Body of pancreas (tissue), 4 donors: ENCODE results near the gene MYO1A. TPM values are rescaled to one million over a fixed set of nuclear protein-coding genes. Genes with fewer than 3 reads are reported as not detected.

Experiments
- ATAC-seq: fragments of 150-250 bp; one replicate; pipeline ENCODE4 v1.9.1; 2016
- DNase-seq, 4 donors: peaks; one replicate each; pipeline ENCODE4 v3.0.0-alpha.2; 2019
- H3K27ac ChIP-seq, 4 donors: fragments of 200-600 bp; sonication (generic); 1 replicate in 3 of 4; 2 replicates in 1 of 4; pipeline versions ENCODE4 v1.5.1 to v1.6.1; 2016 to 2019; ENCODE audit warnings: mild to moderate bottlenecking in 1 of 4, mixed read lengths in 1 of 4, moderate library complexity in 1 of 4
- H3K27me3 ChIP-seq, 2 donors: fragments of 200-600 bp; sonication (generic); one replicate each; pipeline ENCODE4 v1.6.0; 2016; ENCODE audit warnings: mild to moderate bottlenecking in 1 of 2
- H3K36me3 ChIP-seq, 2 donors: fragments of 200-600 bp; sonication (generic); replicated peaks in 1 of 2; 2 replicates each; pipeline ENCODE4 v1.5.1; 2016; ENCODE audit warnings: low read depth in 2 of 2; ENCODE audit not compliant: insufficient read depth in 1 of 2
- H3K4me1 ChIP-seq: fragments of 200-600 bp; sonication (generic); one replicate; pipeline ENCODE4 v1.6.0; 2016
- H3K4me3 ChIP-seq, 2 donors: fragments of 200-600 bp; sonication (generic); 1 replicate in 1 of 2; 2 replicates in 1 of 2; pipeline ENCODE4 v1.5.1; 2016 to 2019
- H3K9me3 ChIP-seq, 3 donors: fragments of 200-600 bp; sonication (generic); 1 replicate in 2 of 3; 2 replicates in 1 of 3; pipeline ENCODE4 v1.5.1; 2016
- CTCF ChIP-seq, 7 experiments: fragments of 450-650 bp in 4 of 7; fragments of 200-600 bp in 3 of 7; sonication (generic) in 3 of 7; IDR thresholded peaks; one replicate each; pipeline ENCODE4 v1.5.1; 2016 to 2019; ENCODE audit warnings: antibody characterized with exemption in 7 of 7
- POLR2A ChIP-seq, 3 donors: fragments of 450-650 bp; IDR thresholded peaks; one replicate each; pipeline ENCODE4 v1.6.1; 2016; ENCODE audit warnings: antibody characterized with exemption in 3 of 3, mild to moderate bottlenecking in 2 of 3
- WGBS, 2 donors: methylation state at CpG; one replicate each; pipeline ENCODE4 v1.1.5; 2017; 5-methylcytosine and 5-hydroxymethylcytosine counted together
- intact Hi-C: fragments of 100-400 bp; cut with DNase I; formaldehyde crosslinking; loops from one replicate; pipeline ENCODE4 v1.15.1; 2023
- total RNA-seq, 2 donors: library from RNA; depleted of rRNA; stranded (reverse); fragments of >200 nt; gene quantifications; one replicate each; pipeline ENCODE4 v1.1.0, GENCODE V29; 2016

The MYO1A gene
- total RNA-seq, 2 donors from 2014 or later = 1.8 TPM; not detected in 1

GRCh38 chr12:57012600-57013465 is 37.1 kb downstream of the MYO1A start:
- no peak for DNase-seq
- Histone ChIP-seq H3K9me3 (no peaks in the 10 kb centered on the region), H3K27me3 (no peaks in the 10 kb centered on the region), H3K36me3 (no peaks in the 10 kb centered on the region), H3K27ac (no peak overlapping the region), H3K4me3 (no peak overlapping the region), H3K4me1 (no peaks in the 10 kb centered on the region)
- intact Hi-C loops = no loop called here
- no peak for ATAC-seq
- 59 to 60% methylated on average over 7 of the region's 7 CpGs for WGBS, 2 donors
- TF ChIP-seq CTCF (IDR thresholded peaks at IDR 0.05) (no peak), POLR2A (IDR thresholded peaks at IDR 0.05) (no peak)

GRCh38 chr12:57011438-57012424 is 38.2 kb downstream of the MYO1A start:
- DNase-seq (no peak), ATAC-seq (no peak)
- WGBS, 2 donors = 53 to 54% methylated on average over 12 of the region's 12 CpGs
- TF ChIP-seq CTCF (IDR thresholded peaks at IDR 0.05) (no peak), POLR2A (IDR thresholded peaks at IDR 0.05) (no peak)
- Histone ChIP-seq H3K4me1 (peaks cover 4% of the 10 kb centered on the region), H3K27me3 (no peaks in the 10 kb centered on the region), H3K27ac (no peak overlapping the region), H3K36me3 (no peaks in the 10 kb centered on the region), H3K4me3 (no peak overlapping the region), H3K9me3 (no peaks in the 10 kb centered on the region)
- intact Hi-C loops = no loop called here

- TF ChIP-seq CTCF (IDR thresholded peaks at IDR 0.05) (no peak), POLR2A (IDR thresholded peaks at IDR 0.05) (no peak)
- Histone ChIP-seq H3K27me3 (no peaks in the 10 kb centered on the region), H3K4me1 (peaks cover 6% of the 10 kb centered on the region), H3K9me3 (no peaks in the 10 kb centered on the region), H3K36me3 (no peaks in the 10 kb centered on the region), H3K4me3 (no peak overlapping the region), H3K27ac (no peak overlapping the region)
- WGBS, 2 donors = 77 to 80% methylated on average over 4 of the region's 4 CpGs
- no peak for ATAC-seq
- intact Hi-C loops = no loop called here
- DNase-seq = no peak
Observed at GRCh38 chr12:57010627-57011247, 39.2 kb downstream of the MYO1A start.

GRCh38 chr12:57009949-57010626 is 39.8 kb downstream of the MYO1A start:
- intact Hi-C loops = no loop called here
- no peak overlapping the region for H3K27ac ChIP-seq

More at GRCh38 chr12:57009949-57010626, 39.8 kb downstream of the MYO1A start:
- H3K9me3 ChIP-seq = no peaks in the 10 kb centered on the region
- H3K27me3 ChIP-seq = no peaks in the 10 kb centered on the region
- ATAC-seq (no peak), DNase-seq (no peak)
- peaks cover 13% of the 10 kb centered on the region for H3K4me1 ChIP-seq
- no peaks in the 10 kb centered on the region for H3K36me3 ChIP-seq
- no peak overlapping the region for H3K4me3 ChIP-seq
- 80% methylated on average over 5 of the region's 5 CpGs for WGBS, 2 donors
- TF ChIP-seq POLR2A (IDR thresholded peaks at IDR 0.05) (no peak), CTCF (IDR thresholded peaks at IDR 0.05) (no peak)
